Measurements from ENCODE around the gene BACE2. TPM values are rescaled to one million over a fixed set of nuclear protein-coding genes. Genes with fewer than 3 reads are reported as not detected.

Gene BACE2
- total RNA-seq, 1 donor, result 3.0 TPM

GRCh38 chr21:41176846-41177245 is 8.9 kb downstream of the BACE2 start:
- no peak overlapping the region for H3K4me3 ChIP-seq (ENCODE audit: low read depth, low read length)
- no peak for DNase-seq (ENCODE audit: low read depth)
- TF ChIP-seq, protein P1, sequence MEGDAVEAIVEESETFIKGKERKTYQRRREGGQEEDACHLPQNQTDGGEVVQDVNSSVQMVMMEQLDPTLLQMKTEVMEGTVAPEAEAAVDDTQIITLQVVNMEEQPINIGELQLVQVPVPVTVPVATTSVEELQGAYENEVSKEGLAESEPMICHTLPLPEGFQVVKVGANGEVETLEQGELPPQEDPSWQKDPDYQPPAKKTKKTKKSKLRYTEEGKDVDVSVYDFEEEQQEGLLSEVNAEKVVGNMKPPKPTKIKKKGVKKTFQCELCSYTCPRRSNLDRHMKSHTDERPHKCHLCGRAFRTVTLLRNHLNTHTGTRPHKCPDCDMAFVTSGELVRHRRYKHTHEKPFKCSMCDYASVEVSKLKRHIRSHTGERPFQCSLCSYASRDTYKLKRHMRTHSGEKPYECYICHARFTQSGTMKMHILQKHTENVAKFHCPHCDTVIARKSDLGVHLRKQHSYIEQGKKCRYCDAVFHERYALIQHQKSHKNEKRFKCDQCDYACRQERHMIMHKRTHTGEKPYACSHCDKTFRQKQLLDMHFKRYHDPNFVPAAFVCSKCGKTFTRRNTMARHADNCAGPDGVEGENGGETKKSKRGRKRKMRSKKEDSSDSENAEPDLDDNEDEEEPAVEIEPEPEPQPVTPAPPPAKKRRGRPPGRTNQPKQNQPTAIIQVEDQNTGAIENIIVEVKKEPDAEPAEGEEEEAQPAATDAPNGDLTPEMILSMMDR (IDR thresholded peaks at IDR 0.05; ENCODE audit: insufficient read depth, low read depth, low read length), result no peak

- TF ChIP-seq, protein P1 (IDR thresholded peaks at IDR 0.05; ENCODE audit: insufficient read depth, low read depth, low read length), result no peak
- no peak for DNase-seq (ENCODE audit: low read depth)
- no peak overlapping the region for H3K4me3 ChIP-seq (ENCODE audit: low read depth, low read length)
Observed at GRCh38 chr21:41180752-41181151, 12.8 kb downstream of the BACE2 start.

GRCh38 chr21:41182547-41182946 is 14.6 kb downstream of the BACE2 start:
- no peak for DNase-seq (ENCODE audit: low read depth)
- no peak overlapping the region for H3K4me3 ChIP-seq (ENCODE audit: low read depth, low read length)
- TF ChIP-seq, protein P1 (IDR thresholded peaks at IDR 0.05; ENCODE audit: insufficient read depth, low read depth, low read length), result no peak

DNA sequence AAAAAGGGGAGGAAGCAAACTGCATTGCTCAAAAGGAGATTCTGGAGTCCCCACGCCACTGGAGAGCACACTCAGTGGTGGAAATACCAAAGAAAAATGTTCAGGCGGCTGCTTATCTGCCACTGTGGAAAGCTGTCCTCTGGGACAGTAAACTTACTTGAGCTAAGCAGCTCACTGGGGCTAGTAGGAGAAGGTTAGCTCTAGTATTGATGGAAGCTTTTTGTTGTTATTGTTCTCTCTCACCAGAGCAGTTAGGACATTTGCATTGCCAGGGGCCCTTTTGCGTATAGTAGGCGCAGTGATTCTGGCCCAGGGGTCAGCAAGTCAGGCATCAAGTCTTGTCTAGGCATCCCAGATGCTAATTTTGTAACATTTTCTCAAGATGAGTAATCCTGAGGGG is 15.6 kb downstream of the BACE2 start:
- DNase-seq (ENCODE audit: low read depth), result no peak
- no peak overlapping the region for H3K4me3 ChIP-seq (ENCODE audit: low read depth, low read length)
- TF ChIP-seq, protein P1 (IDR thresholded peaks at IDR 0.05; ENCODE audit: insufficient read depth, low read depth, low read length), result no peak

DNA sequence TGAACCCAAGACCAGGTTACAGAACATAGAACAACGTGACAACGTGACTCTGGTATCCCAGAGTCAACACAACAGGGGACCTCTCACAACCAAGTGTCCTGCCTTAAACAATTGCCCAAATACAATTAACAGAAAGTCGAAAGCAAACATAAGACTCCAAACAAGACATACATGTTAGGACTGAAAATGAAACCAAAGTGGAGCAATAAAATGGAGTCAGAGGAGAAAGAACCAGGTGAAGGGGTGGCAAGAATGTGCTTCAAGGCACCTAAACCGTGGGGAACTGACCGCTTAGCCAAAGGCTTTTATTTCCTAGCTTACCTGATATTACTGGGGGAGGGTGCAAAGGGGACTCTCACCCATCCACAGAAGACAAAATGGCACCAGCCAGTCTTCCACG is 17.8 kb downstream of the BACE2 start:
- H3K4me3 ChIP-seq (ENCODE audit: low read depth, low read length), result no peak overlapping the region
- TF ChIP-seq, protein P1 (IDR thresholded peaks at IDR 0.05; ENCODE audit: insufficient read depth, low read depth, low read length), result no peak
- DNase-seq (ENCODE audit: low read depth), result no peak

DNA sequence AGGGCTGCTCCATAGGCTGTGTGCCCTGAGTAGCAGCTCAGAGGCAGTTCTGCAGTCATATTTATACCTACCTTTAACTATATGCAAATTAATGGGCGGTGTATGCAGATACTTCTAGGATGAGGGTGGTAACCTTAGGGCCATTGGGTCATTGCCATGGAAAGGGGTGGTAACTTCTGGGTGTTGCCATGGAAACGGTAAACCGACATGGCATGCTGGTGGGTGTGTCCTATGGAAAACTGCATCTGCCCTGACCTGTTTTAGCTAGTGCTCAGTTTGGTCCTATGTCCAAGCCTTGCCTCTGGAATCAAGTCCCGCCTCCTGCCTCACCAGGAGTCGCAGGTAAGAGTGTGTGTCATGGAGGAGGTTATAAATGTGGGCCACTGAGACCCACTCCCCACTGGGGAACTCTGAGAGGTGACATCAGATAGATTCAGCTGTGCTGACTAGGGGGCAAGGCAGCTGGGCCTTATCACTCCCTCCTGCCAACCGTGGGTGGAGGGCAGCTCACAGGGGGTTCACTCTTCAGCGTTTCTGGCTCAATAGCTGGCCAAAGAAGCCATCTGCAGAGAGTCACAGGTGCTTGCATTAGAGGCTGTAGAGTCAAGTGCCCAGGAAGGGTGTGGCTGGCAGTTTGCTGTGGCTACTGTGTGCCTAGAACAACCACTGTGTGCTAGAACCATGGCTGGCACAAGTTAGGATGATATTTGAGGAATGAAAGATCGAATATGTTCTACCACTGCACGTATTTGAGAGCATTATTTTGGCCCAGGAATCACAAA is 19.0 kb downstream of the BACE2 start:
- TF ChIP-seq, protein P1 (IDR thresholded peaks at IDR 0.05; ENCODE audit: insufficient read depth, low read depth, low read length), result no peak
- no peak for DNase-seq (ENCODE audit: low read depth)
- H3K4me3 ChIP-seq (ENCODE audit: low read depth, low read length), result no peak overlapping the region
